ENCODE results near the gene ARHGAP8. TPM values are rescaled to one million over a fixed set of nuclear protein-coding genes. Genes with fewer than 3 reads are reported as not detected.

The ARHGAP8 gene
- total RNA-seq, 2 experiments from 2014 or later, result 0.30 to 0.37 TPM

GRCh38 chr22:44883011-44883421 lies 130.6 kb downstream of the ARHGAP8 start:
- Mint-ChIP-seq H3K27me3 (no peaks in the 10 kb centered on the region), H3K4me3 (no peak overlapping the region), H3K9me3 (no peaks in the 10 kb centered on the region), H3K27ac (no peak overlapping the region), H3K36me3 (ENCODE audit: low read depth) (no peaks in the 10 kb centered on the region), H3K4me1 (no peaks in the 10 kb centered on the region)
- DNase-seq, result no peak
- ChIA-PET CTCF (no interaction called here), POLR2A (no interaction called here)

- no peak overlapping the region for H3K27ac Mint-ChIP-seq
- ChIA-PET CTCF (no interaction called here), POLR2A (no interaction called here)
- H3K27me3 Mint-ChIP-seq, result no peaks in the 10 kb centered on the region
- no peak for DNase-seq
- no peaks in the 10 kb centered on the region for H3K4me1 Mint-ChIP-seq
- H3K9me3 Mint-ChIP-seq, result no peaks in the 10 kb centered on the region
- no peaks in the 10 kb centered on the region for H3K36me3 Mint-ChIP-seq (ENCODE audit: low read depth)
- H3K4me3 Mint-ChIP-seq, result no peak overlapping the region
These were observed 132.2 kb downstream of the ARHGAP8 start for GRCh38 chr22:44884562-44884961.

- no peaks in the 10 kb centered on the region for H3K27me3 Mint-ChIP-seq
- POLR2A ChIA-PET, result no interaction called here
- no peak overlapping the region for H3K27ac Mint-ChIP-seq
- no peaks in the 10 kb centered on the region for H3K36me3 Mint-ChIP-seq (ENCODE audit: low read depth)
- H3K4me3 Mint-ChIP-seq, result no peak overlapping the region
- no peak for DNase-seq
- H3K4me1 Mint-ChIP-seq, result no peaks in the 10 kb centered on the region
- CTCF ChIA-PET, result no interaction called here
- H3K9me3 Mint-ChIP-seq, result no peaks in the 10 kb centered on the region
These were observed 132.8 kb downstream of the ARHGAP8 start for GRCh38 chr22:44884968-44885805.

GRCh38 chr22:44885806-44886360 lies 133.5 kb downstream of the ARHGAP8 start:
- CTCF ChIA-PET, result interaction anchor here (0.6 kb wide), 1 partner anchor 1352 kb away, joined by 4 read pairs; no protein-coding TSS in a partner anchor
- no peaks in the 10 kb centered on the region for H3K9me3 Mint-ChIP-seq
- H3K4me1 Mint-ChIP-seq, result no peaks in the 10 kb centered on the region
- no peak overlapping the region for H3K4me3 Mint-ChIP-seq
- no peak overlapping the region for H3K27ac Mint-ChIP-seq
- no peaks in the 10 kb centered on the region for H3K27me3 Mint-ChIP-seq
- POLR2A ChIA-PET, result no interaction called here
- no peak for DNase-seq
- no peaks in the 10 kb centered on the region for H3K36me3 Mint-ChIP-seq (ENCODE audit: low read depth)

- Mint-ChIP-seq H3K4me3 (no peak overlapping the region), H3K27ac (no peak overlapping the region), H3K27me3 (no peaks in the 10 kb centered on the region), H3K36me3 (ENCODE audit: low read depth) (no peaks in the 10 kb centered on the region), H3K9me3 (no peaks in the 10 kb centered on the region), H3K4me1 (no peaks in the 10 kb centered on the region)
- ChIA-PET CTCF (no interaction called here), POLR2A (no interaction called here)
- no peak for DNase-seq
These were observed 135.6 kb downstream of the ARHGAP8 start for GRCh38 chr22:44887941-44888366.

- Mint-ChIP-seq H3K4me3 (no peak overlapping the region), H3K36me3 (ENCODE audit: low read depth) (no peaks in the 10 kb centered on the region), H3K27ac (no peak overlapping the region), H3K27me3 (no peaks in the 10 kb centered on the region), H3K4me1 (no peaks in the 10 kb centered on the region), H3K9me3 (no peaks in the 10 kb centered on the region)
- CTCF ChIA-PET, result no interaction called here
- POLR2A ChIA-PET, result no interaction called here
- DNase-seq, result no peak
These were observed 136.3 kb downstream of the ARHGAP8 start for GRCh38 chr22:44888491-44889254.

- no peak for DNase-seq
- no peak overlapping the region for H3K4me3 Mint-ChIP-seq
These were observed 137.0 kb downstream of the ARHGAP8 start for GRCh38 chr22:44889255-44889878.

GRCh38 chr22:44890416-44891292 lies 138.3 kb downstream of the ARHGAP8 start:
- ChIA-PET CTCF (no interaction called here), POLR2A (no interaction called here)
- H3K4me3 Mint-ChIP-seq, result no peak overlapping the region

More at GRCh38 chr22:44889255-44889878, 137.0 kb downstream of the ARHGAP8 start:
- Mint-ChIP-seq H3K4me1 (no peaks in the 10 kb centered on the region), H3K9me3 (no peaks in the 10 kb centered on the region), H3K27me3 (no peaks in the 10 kb centered on the region), H3K36me3 (ENCODE audit: low read depth) (no peaks in the 10 kb centered on the region), H3K27ac (no peak overlapping the region)
- POLR2A ChIA-PET, result no interaction called here
- CTCF ChIA-PET, result no interaction called here

GRCh38 chr22:44891293-44891747 lies 138.9 kb downstream of the ARHGAP8 start:
- Mint-ChIP-seq H3K27me3 (no peaks in the 10 kb centered on the region), H3K4me3 (no peak overlapping the region), H3K36me3 (ENCODE audit: low read depth) (no peaks in the 10 kb centered on the region), H3K9me3 (no peaks in the 10 kb centered on the region), H3K4me1 (no peaks in the 10 kb centered on the region), H3K27ac (no peak overlapping the region)
- ChIA-PET POLR2A (no interaction called here), CTCF (no interaction called here)
- no peak for DNase-seq

More at GRCh38 chr22:44890416-44891292, 138.3 kb downstream of the ARHGAP8 start:
- no peak for DNase-seq
- no peaks in the 10 kb centered on the region for H3K9me3 Mint-ChIP-seq
- H3K27ac Mint-ChIP-seq, result no peak overlapping the region
- H3K36me3 Mint-ChIP-seq (ENCODE audit: low read depth), result no peaks in the 10 kb centered on the region
- no peaks in the 10 kb centered on the region for H3K4me1 Mint-ChIP-seq
- no peaks in the 10 kb centered on the region for H3K27me3 Mint-ChIP-seq

GRCh38 chr22:44891791-44892190 lies 139.4 kb downstream of the ARHGAP8 start:
- Mint-ChIP-seq H3K9me3 (no peaks in the 10 kb centered on the region), H3K27me3 (no peaks in the 10 kb centered on the region), H3K4me1 (no peaks in the 10 kb centered on the region), H3K27ac (no peak overlapping the region), H3K36me3 (ENCODE audit: low read depth) (no peaks in the 10 kb centered on the region), H3K4me3 (no peak overlapping the region)
- ChIA-PET CTCF (no interaction called here), POLR2A (no interaction called here)
- no peak for DNase-seq

GRCh38 chr22:44892243-44892642 lies 139.9 kb downstream of the ARHGAP8 start:
- ChIA-PET CTCF (no interaction called here), POLR2A (no interaction called here)
- Mint-ChIP-seq H3K27me3 (no peaks in the 10 kb centered on the region), H3K27ac (no peak overlapping the region), H3K36me3 (ENCODE audit: low read depth) (no peaks in the 10 kb centered on the region), H3K9me3 (no peaks in the 10 kb centered on the region), H3K4me1 (no peaks in the 10 kb centered on the region), H3K4me3 (no peak overlapping the region)
- no peak for DNase-seq

Measured in activated CD4-positive, alpha-beta T cell treated with anti-CD3 and anti-CD28 coated beads, Interleukin-2, amount 10 ng/mL, durations not matched to agents 7 days and 5 days (primary cell).